Endothelial cell of umbilical vein (primary cell): ENCODE measurements around the gene GALNT12. TPM values are rescaled to one million over a fixed set of nuclear protein-coding genes. Genes with fewer than 3 reads are reported as not detected.

ENCODE experiments used
- BruUV-seq: library from RNA; stranded (reverse); fragments of 400-500 nt; replicated peaks from 2 replicates; lab custom pipeline; 2021; lab: Mats Ljungman, UMichigan
- CTCF ChIA-PET: fragments of 300-600, 350-600 bp; sonication (Branson Sonifier 250); formaldehyde crosslinking; loops from one replicate; lab custom pipeline; 2021; ENCODE audit warnings: antibody characterized with exemption, inconsistent platforms; lab: Charles Lee
- POLR2A ChIA-PET: fragments of 300-600, 350-600 bp; sonication (Branson Sonifier 250); formaldehyde crosslinking; loops from one replicate; lab custom pipeline; 2021; ENCODE audit warnings: antibody characterized with exemption, inconsistent platforms; lab: Charles Lee
- DNase-seq: peaks from one replicate; pipeline ENCODE4 v3.0.0-alpha.2; 2011; ENCODE audit warnings: low read depth, low spot score
- FAIRE-seq: peaks from 2 replicates; lab custom pipeline; 2011; peaks lifted over from hg19 to GRCh38; lab: Jason Lieb, UNC
- H2AFZ ChIP-seq: 2 replicates; pipeline ENCODE4 v1.6.0; 2012; ENCODE audit warnings: low read depth, low read length, control low read depth, inconsistent platforms
- H3K27ac ChIP-seq: 2 replicates; pipeline ENCODE4 v1.5.1; 2011; ENCODE audit warnings: low read depth, mild to moderate bottlenecking, control low read depth, low read length, moderate library complexity; ENCODE audit not compliant: insufficient read depth
- H3K27me3 ChIP-seq, 2 experiments: 2 replicates each; pipeline versions ENCODE4 v1.6.0 to v1.6.1; 2011; ENCODE audit warnings: low read length in 2 of 2, mixed read lengths in 1 of 2; ENCODE audit not compliant: control insufficient read depth in 2 of 2, insufficient read depth in 2 of 2
- H3K36me3 ChIP-seq, 2 experiments: 2 replicates in 1 of 2; 3 replicates in 1 of 2; pipeline ENCODE4 v1.5.1; 2011; ENCODE audit warnings: low read length in 2 of 2, mild to moderate bottlenecking in 1 of 2, moderate library complexity in 1 of 2; ENCODE audit not compliant: control insufficient read depth in 2 of 2, insufficient read depth in 2 of 2; ENCODE audit errors: extremely low read depth in 1 of 2
- H3K4me1 ChIP-seq: 3 replicates; pipeline ENCODE4 v1.5.1; 2011; ENCODE audit warnings: mild to moderate bottlenecking, low read length; ENCODE audit not compliant: control insufficient read depth, insufficient read depth; ENCODE audit errors: extremely low read depth
- H3K4me2 ChIP-seq: 2 replicates; pipeline ENCODE4 v1.6.1; 2011; ENCODE audit warnings: low read length, control low read depth, mixed read lengths; ENCODE audit not compliant: insufficient read depth
- H3K4me3 ChIP-seq, 3 experiments: fragments of 200-600 bp in 1 of 3; sonication (generic), shearing (Covaris generic) in 1 of 3; replicated peaks in 1 of 3; 2 replicates each; pipeline ENCODE4 v1.5.1; 2011 to 2016; ENCODE audit warnings: control low read depth in 3 of 3, low read length in 3 of 3, mild to moderate bottlenecking in 2 of 3, inconsistent platforms in 1 of 3, low read depth in 1 of 3, moderate library complexity in 1 of 3; ENCODE audit not compliant: insufficient read depth in 1 of 3
- H3K79me2 ChIP-seq: 2 replicates; pipeline ENCODE4 v1.6.0; 2012; ENCODE audit warnings: low read length, inconsistent platforms; ENCODE audit not compliant: control insufficient read depth, insufficient read depth
- H3K9ac ChIP-seq: replicated peaks from 2 replicates; pipeline ENCODE3; 2011; ENCODE audit warnings: low read length, control low read depth; ENCODE audit not compliant: insufficient read depth; ENCODE audit errors: extremely low read depth
- H3K9me1 ChIP-seq: replicated peaks from 3 replicates; pipeline ENCODE4 v1.6.0; 2011; ENCODE audit warnings: mild to moderate bottlenecking, low read length; ENCODE audit not compliant: control insufficient read depth, insufficient read depth; ENCODE audit errors: extremely low read depth
- H3K9me3 ChIP-seq: replicated peaks from 2 replicates; pipeline ENCODE4 v1.5.1; 2012; ENCODE audit warnings: low read length, inconsistent platforms; ENCODE audit not compliant: control insufficient read depth, insufficient read depth
- H4K20me1 ChIP-seq: replicated peaks from 2 replicates; pipeline ENCODE3; 2011; ENCODE audit warnings: mild to moderate bottlenecking, low read length; ENCODE audit not compliant: control insufficient read depth, insufficient read depth; ENCODE audit errors: extremely low read depth
- CTCF ChIP-seq, 2 donors: IDR thresholded peaks; 1 replicate in 1 of 2; 2 replicates in 1 of 2; pipeline ENCODE4 v1.5.1; 2011; ENCODE audit warnings: low read length in 2 of 2, mild to moderate bottlenecking in 2 of 2, moderate library complexity in 2 of 2, control low read depth in 1 of 2, inconsistent platforms in 1 of 2, low read depth in 1 of 2; ENCODE audit not compliant: insufficient read depth in 1 of 2; ENCODE audit errors: extremely low read depth in 1 of 2
- EZH2 ChIP-seq: IDR thresholded peaks from 2 replicates; pipeline ENCODE4 v1.6.1; 2012; ENCODE audit warnings: borderline replicate concordance, low read depth, mild to moderate bottlenecking, moderate library complexity, low read length, inconsistent platforms; ENCODE audit not compliant: severe bottlenecking
- FOS ChIP-seq: IDR thresholded peaks from 2 replicates; pipeline ENCODE4 v1.6.1; 2011; ENCODE audit warnings: mild to moderate bottlenecking, low read length, moderate library complexity, borderline replicate concordance; ENCODE audit not compliant: insufficient read depth
- GATA2 ChIP-seq: IDR thresholded peaks from 2 replicates; pipeline ENCODE4 v1.7.0; 2011; ENCODE audit warnings: low read depth, mild to moderate bottlenecking, moderate library complexity, mixed read lengths, low read length; ENCODE audit not compliant: insufficient read length, insufficient read depth
- JUN ChIP-seq: IDR thresholded peaks from 2 replicates; pipeline ENCODE4 v1.6.1; 2011; ENCODE audit warnings: borderline replicate concordance, low read depth; ENCODE audit not compliant: insufficient read length, insufficient read depth
- MYC ChIP-seq: IDR thresholded peaks from one replicate; pipeline ENCODE4 v1.6.1; 2011; ENCODE audit warnings: mild to moderate bottlenecking, low read depth, low read length
- POLR2A ChIP-seq: IDR thresholded peaks from 2 replicates; pipeline ENCODE4 v1.6.1; 2012; ENCODE audit warnings: low read depth, mild to moderate bottlenecking, control low read depth, low read length
- POLR2AphosphoS5 ChIP-seq: IDR thresholded peaks from 2 replicates; pipeline ENCODE4 v1.6.1; 2012; ENCODE audit warnings: low read depth, mild to moderate bottlenecking, control low read depth, low read length, moderate library complexity; ENCODE audit not compliant: insufficient read depth
- dilution Hi-C: fragments of 300-500 bp; cut with MboI; formaldehyde crosslinking; loops from one replicate; pipeline ENCODE4 v1.15.0; 2019; ENCODE audit warnings: low sequenced_read_pairs; ENCODE audit not compliant: extremely low pct_ligation_motif_present
- intact Hi-C: fragments of 100-400 bp; cut with micrococcal nuclease; formaldehyde crosslinking; loops from one replicate; pipeline ENCODE4 v1.10.0; 2022
- polyA plus RNA-seq, 4 experiments: library from polyadenylated mRNA; depleted of rRNA in 3 of 4; stranded (reverse) in 3 of 4; unstranded in 1 of 4; fragments of >200 nt; gene quantifications; 2 replicates each; pipeline versions ENCODE4 v1.2.1 to v1.2.3, GENCODE V29; 2011 to 2012; ENCODE audit warnings: missing spikeins in 1 of 4
- total RNA-seq: library from RNA; stranded (reverse); gene quantifications from 2 replicates; pipeline ENCODE4 v1.2.3, GENCODE V29; 2021
- TF ChIP-seq, protein P1 (sequence below): IDR thresholded peaks from 2 replicates; pipeline ENCODE4 v1.6.1; 2011; ENCODE audit not compliant: insufficient read depth, insufficient read length

The GALNT12 gene
- total and polyA plus RNA-seq, 2 donors (not counting 3 experiments of a cell fraction or from before 2014, with no cell fraction given): 0.26 to 0.44 TPM

DNA sequence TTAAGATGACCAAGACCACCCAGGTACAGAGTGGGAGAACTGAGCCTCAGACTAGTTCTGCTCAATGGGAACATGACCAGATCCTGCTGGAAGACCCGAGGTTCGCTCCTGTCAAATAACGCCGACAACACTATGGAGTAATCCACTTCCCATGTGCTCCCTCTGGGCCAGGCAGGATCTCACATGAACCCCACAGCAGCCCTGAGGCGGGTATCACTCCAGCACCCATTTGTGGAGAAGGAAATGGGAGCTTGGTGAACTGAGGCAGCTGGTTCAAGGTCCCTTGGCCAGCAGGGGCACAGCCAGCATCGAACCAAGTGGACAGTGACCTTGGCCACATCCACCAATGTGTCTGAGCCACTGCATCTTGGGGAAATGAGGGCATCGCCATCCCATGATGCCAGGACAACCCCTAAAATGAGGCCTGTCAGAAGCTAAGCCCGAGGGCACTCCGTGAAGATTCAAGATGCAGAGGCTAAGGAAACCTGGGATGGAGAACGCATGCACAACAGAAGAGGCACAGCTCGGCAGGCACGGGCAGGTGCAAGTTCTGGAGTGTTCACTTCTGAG lies 19.6 kb upstream of the GALNT12 start:
- ChIA-PET CTCF (interaction anchor here (1.2 kb wide), 1 partner anchor 12 kb away, joined by 4 read pairs; no protein-coding TSS in a partner anchor), POLR2A (no interaction called here)
- H3K4me2 ChIP-seq: no peak overlapping the region
- H3K27ac ChIP-seq: no peak overlapping the region
- FAIRE-seq (no peak), DNase-seq (no peak)
- no peaks in the 10 kb centered on the region for H3K27me3 ChIP-seq
- no peaks in the 10 kb centered on the region for H4K20me1 ChIP-seq
- peaks cover 3% of the 10 kb centered on the region for H3K4me1 ChIP-seq
- H3K9me3 ChIP-seq: no peaks in the 10 kb centered on the region
- no peaks in the 10 kb centered on the region for H3K9me1 ChIP-seq
- dilution Hi-C loops (no loop called here), intact Hi-C loops (no loop called here)
- H3K4me3 ChIP-seq: no peak overlapping the region
- TF ChIP-seq EZH2 (no peak), GATA2 (no peak), POLR2AphosphoS5 (no peak), POLR2A (no peak), MYC (no peak), FOS (no peak), CTCF (IDR thresholded peaks at IDR 0.05; ENCODE audit: extremely low read depth in 1 of 2, insufficient read depth in 1 of 2, low read depth in 1 of 2, low read length in 2 of 2) (no peak), JUN (no peak)
- TF ChIP-seq, protein P1, sequence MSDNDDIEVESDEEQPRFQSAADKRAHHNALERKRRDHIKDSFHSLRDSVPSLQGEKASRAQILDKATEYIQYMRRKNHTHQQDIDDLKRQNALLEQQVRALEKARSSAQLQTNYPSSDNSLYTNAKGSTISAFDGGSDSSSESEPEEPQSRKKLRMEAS: no peak
- no peak overlapping the region for H3K9ac ChIP-seq
- no TSS peak for BruUV-seq
- H3K36me3 ChIP-seq: peaks cover 0 to 2% of the 10 kb centered on the region in 2 experiments
- H2AFZ ChIP-seq: no peak overlapping the region
- H3K79me2 ChIP-seq: peaks cover 5% of the 10 kb centered on the region
